ENCODE data around the gene ITGA2B.

The ITGA2B gene

GRCh38 chr17:44424828-44425461, 35.5 kb upstream of the ITGA2B start:
- Histone ChIP-seq H3K4me3 (ENCODE audit: low read depth, low read length) (no peak overlapping the region), H3K9me3 (ENCODE audit: severe bottlenecking) (no peaks in the 10 kb centered on the region), H3K27ac (no peak overlapping the region), H3K36me3 (peaks cover 55% of the 10 kb centered on the region), H3K27me3 (ENCODE audit: insufficient read depth, low read depth, severe bottlenecking) (no peaks in the 10 kb centered on the region)
- DNase-seq = no peak
- TF ChIP-seq, protein P1, sequence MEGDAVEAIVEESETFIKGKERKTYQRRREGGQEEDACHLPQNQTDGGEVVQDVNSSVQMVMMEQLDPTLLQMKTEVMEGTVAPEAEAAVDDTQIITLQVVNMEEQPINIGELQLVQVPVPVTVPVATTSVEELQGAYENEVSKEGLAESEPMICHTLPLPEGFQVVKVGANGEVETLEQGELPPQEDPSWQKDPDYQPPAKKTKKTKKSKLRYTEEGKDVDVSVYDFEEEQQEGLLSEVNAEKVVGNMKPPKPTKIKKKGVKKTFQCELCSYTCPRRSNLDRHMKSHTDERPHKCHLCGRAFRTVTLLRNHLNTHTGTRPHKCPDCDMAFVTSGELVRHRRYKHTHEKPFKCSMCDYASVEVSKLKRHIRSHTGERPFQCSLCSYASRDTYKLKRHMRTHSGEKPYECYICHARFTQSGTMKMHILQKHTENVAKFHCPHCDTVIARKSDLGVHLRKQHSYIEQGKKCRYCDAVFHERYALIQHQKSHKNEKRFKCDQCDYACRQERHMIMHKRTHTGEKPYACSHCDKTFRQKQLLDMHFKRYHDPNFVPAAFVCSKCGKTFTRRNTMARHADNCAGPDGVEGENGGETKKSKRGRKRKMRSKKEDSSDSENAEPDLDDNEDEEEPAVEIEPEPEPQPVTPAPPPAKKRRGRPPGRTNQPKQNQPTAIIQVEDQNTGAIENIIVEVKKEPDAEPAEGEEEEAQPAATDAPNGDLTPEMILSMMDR (IDR thresholded peaks at IDR 0.05; ENCODE audit: low read depth, low read length) = no peak

DNA sequence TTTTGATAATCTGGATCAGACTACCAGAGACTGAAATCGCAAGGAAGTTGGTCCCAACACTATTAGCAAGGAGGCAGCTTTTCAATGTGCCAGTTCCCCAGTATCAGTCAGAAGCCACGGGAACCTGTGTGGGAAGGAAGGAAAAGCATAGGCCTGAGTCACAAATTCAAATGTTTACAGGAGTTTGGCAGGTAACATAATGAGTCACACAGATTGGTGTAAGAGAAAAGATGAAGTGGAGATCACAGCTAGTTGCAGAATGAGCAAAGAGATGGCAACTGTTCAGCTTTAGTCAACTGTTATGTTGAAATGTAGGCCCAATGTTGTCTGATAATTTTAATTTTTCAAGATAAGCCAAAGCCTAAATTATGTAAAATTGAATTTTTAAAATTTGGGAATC, 28.1 kb upstream of the ITGA2B start:
- Histone ChIP-seq H3K36me3 (peaks cover 52% of the 10 kb centered on the region), H3K27me3 (ENCODE audit: insufficient read depth, low read depth, severe bottlenecking) (no peaks in the 10 kb centered on the region), H3K27ac (no peak overlapping the region), H3K9me3 (ENCODE audit: severe bottlenecking) (no peaks in the 10 kb centered on the region), H3K4me3 (ENCODE audit: low read depth, low read length) (no peak overlapping the region)
- TF ChIP-seq, protein P1 (IDR thresholded peaks at IDR 0.05; ENCODE audit: low read depth, low read length) = no peak
- no peak for DNase-seq

- no peak overlapping the region for H3K4me3 ChIP-seq (ENCODE audit: low read depth, low read length)
- no peak for DNase-seq
- no peak overlapping the region for H3K27ac ChIP-seq
- no peaks in the 10 kb centered on the region for H3K27me3 ChIP-seq (ENCODE audit: insufficient read depth, low read depth, severe bottlenecking)
- TF ChIP-seq, protein P1 (IDR thresholded peaks at IDR 0.05; ENCODE audit: low read depth, low read length) = no peak
- no peaks in the 10 kb centered on the region for H3K9me3 ChIP-seq (ENCODE audit: severe bottlenecking)
- peaks cover 47% of the 10 kb centered on the region for H3K36me3 ChIP-seq
These were observed 27.3 kb upstream of the ITGA2B start for GRCh38 chr17:44416558-44417289.

DNA sequence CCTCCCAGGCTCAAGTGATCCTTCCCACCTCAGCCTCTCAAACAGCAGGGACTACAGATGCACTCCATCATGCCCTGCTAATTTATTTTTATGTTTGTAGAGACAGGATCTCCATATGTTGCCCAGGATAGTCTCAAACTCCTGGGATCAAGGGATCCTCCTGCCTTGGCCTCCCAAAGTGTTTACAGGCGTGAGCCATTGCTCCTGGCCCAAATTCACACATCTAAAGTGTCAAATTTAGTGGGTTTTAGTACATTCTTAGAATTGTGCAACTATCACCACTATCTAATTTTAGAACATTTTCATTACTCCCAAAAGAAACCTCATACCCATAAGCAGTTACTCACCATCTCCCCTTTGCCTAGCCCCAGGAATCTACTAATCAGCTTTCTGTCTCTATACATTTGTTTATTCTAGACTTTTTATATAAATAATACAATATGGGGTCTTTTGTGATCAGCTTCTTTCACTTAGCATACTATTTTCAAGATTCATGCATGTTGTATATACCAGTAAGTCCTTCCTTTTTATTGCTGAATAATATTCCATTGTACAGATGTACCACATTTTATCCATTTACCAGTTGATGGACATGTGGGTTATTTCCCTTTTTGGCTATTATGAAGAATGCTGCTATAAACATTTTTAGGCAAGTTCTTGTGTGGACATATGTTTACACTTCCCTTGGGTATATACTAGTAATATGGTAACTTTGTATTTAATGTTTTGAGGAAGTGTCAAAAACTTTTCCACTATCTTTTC, 25.1 kb upstream of the ITGA2B start:
- no peaks in the 10 kb centered on the region for H3K9me3 ChIP-seq (ENCODE audit: severe bottlenecking)
- H3K27ac ChIP-seq = no peak overlapping the region
- no peak overlapping the region for H3K4me3 ChIP-seq (ENCODE audit: low read depth, low read length)
- TF ChIP-seq, protein P1 (IDR thresholded peaks at IDR 0.05; ENCODE audit: low read depth, low read length) = no peak
- H3K27me3 ChIP-seq (ENCODE audit: insufficient read depth, low read depth, severe bottlenecking) = no peaks in the 10 kb centered on the region
- peaks cover 33% of the 10 kb centered on the region for H3K36me3 ChIP-seq
- DNase-seq = no peak

DNA sequence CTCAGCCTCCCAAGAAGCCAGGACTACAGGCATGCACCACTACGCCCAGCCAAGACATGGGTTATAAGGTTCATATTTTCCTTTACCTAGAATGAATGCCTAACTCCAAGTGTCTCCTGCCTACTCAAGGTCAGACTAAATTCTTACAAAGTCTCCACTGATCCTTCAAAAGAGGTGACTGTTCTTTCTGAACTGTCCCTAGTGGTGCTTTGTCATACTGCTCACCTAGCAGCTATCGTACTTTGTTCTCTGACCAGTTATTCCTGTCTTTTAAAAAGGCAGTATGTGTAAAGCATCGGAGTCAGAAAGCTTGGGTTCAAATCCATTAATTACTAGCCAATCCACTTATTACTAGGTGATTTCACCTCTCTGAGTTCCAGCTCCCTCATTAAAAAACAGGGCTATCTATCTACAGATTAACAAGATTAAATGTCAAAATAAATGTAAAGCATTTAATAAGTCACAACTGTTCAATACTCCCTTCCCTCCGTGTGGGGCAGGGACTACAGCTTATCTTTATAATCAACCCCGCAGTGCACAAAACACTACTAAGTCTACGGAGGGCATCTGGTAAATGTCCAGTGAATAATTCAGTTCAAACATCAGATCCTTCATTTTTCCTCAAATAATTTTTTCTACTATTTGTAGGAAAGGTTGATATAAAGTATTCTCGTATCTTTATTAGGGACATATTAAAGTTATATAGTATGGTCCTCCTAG, 20.0 kb upstream of the ITGA2B start:
- no peak for DNase-seq
- no peak overlapping the region for H3K4me3 ChIP-seq (ENCODE audit: low read depth, low read length)
- TF ChIP-seq, protein P1 (IDR thresholded peaks at IDR 0.05; ENCODE audit: low read depth, low read length) = 0 out of 2 replicates have a peak, but pooled peaks have one; percentile 16
- no peaks in the 10 kb centered on the region for H3K27me3 ChIP-seq (ENCODE audit: insufficient read depth, low read depth, severe bottlenecking)
- H3K27ac ChIP-seq = no peak overlapping the region
- H3K36me3 ChIP-seq = peaks cover 23% of the 10 kb centered on the region
- no peaks in the 10 kb centered on the region for H3K9me3 ChIP-seq (ENCODE audit: severe bottlenecking)
